GM12878 (cell line): ENCODE measurements around the gene SOX5. TPM values are rescaled to one million over a fixed set of nuclear protein-coding genes. Genes with fewer than 3 reads are reported as not detected.
A peak's percentile ranks its signal among the peaks of the same experiment; 100 is the strongest.

Experiments
- ATAC-seq: fragments of 200-7000 bp; cut with Tn5 transposase; 3 replicates; pipeline ENCODE4 v1.9.1; 2020; ENCODE audit warnings: mild to moderate bottlenecking, moderate library complexity
- BruUV-seq: library from RNA; stranded (reverse); fragments of 400-500 nt; replicated peaks from 2 replicates; lab custom pipeline; 2021; lab: Mats Ljungman, UMichigan
- CTCF ChIA-PET: fragments of 300-600 bp; sonication (Branson Sonifier 250); formaldehyde crosslinking; extraction: SDS; loops from one replicate; lab custom pipeline; 2021; ENCODE audit warnings: inconsistent platforms; lab: Yijun Ruan, JAX
- POLR2A ChIA-PET: fragments of 350-600 bp; formaldehyde crosslinking; extraction: SDS; loops from one replicate; lab custom pipeline; 2021; ENCODE audit warnings: inconsistent platforms; lab: Charles Lee
- RAD21 ChIA-PET: fragments of 300-600 bp; sonication (Branson Sonifier 250); formaldehyde crosslinking; loops from one replicate; lab custom pipeline; 2023; ENCODE audit warnings: antibody characterized with exemption; ENCODE audit not compliant: unreplicated experiment; lab: Charles Lee
- SMC1A ChIA-PET: fragments of 300-600 bp; sonication (Branson Sonifier 250); formaldehyde crosslinking; loops from one replicate; lab custom pipeline; 2023; ENCODE audit not compliant: unreplicated experiment, uncharacterized antibody; lab: Charles Lee
- DNase-seq: peaks from one replicate; pipeline ENCODE4 v3.0.0-alpha.2; 2011; ENCODE audit warnings: low read depth, low spot score
- FAIRE-seq: peaks from 3 replicates; lab custom pipeline; 2011; peaks lifted over from hg19 to GRCh38; lab: Jason Lieb, UNC
- H2AFZ ChIP-seq: 2 replicates; pipeline ENCODE4 v1.6.0; 2011; ENCODE audit warnings: low read depth, low read length, control low read depth; ENCODE audit not compliant: control insufficient read depth
- H3K27ac ChIP-seq: 2 replicates; pipeline ENCODE4 v1.5.1; 2011; ENCODE audit warnings: control low read depth; ENCODE audit not compliant: control insufficient read depth, insufficient read depth
- H3K27me3 ChIP-seq, 2 experiments: replicated peaks in 1 of 2; 2 replicates each; pipeline versions ENCODE4 v1.6.0 to v1.6.1; 2011; ENCODE audit warnings: low read length in 1 of 2; ENCODE audit not compliant: control insufficient read depth in 2 of 2, insufficient read depth in 2 of 2
- H3K36me3 ChIP-seq, 2 experiments: 2 replicates each; pipeline ENCODE4 v1.5.1; 2011; ENCODE audit warnings: low read length in 1 of 2; ENCODE audit not compliant: control insufficient read depth in 2 of 2, insufficient read depth in 2 of 2
- H3K4me1 ChIP-seq: 2 replicates; pipeline ENCODE4 v1.6.1; 2011; ENCODE audit warnings: mild to moderate bottlenecking, low read length, moderate library complexity, mixed read lengths; ENCODE audit not compliant: control insufficient read depth, insufficient read depth
- H3K4me2 ChIP-seq: 2 replicates; pipeline ENCODE4 v1.6.0; 2011; ENCODE audit warnings: control low read depth; ENCODE audit not compliant: control insufficient read depth, insufficient read depth
- H3K4me3 ChIP-seq: fragments of 200-600 bp; sonication (generic); 2 replicates; pipeline ENCODE4 v1.5.1; 2016
- H3K79me2 ChIP-seq: 2 replicates; pipeline ENCODE4 v1.6.0; 2011; ENCODE audit warnings: low read length; ENCODE audit not compliant: control insufficient read depth, insufficient read depth
- H3K9ac ChIP-seq: 2 replicates; pipeline ENCODE4 v1.8.0; 2011; ENCODE audit warnings: low read length, control low read depth, mixed read lengths; ENCODE audit not compliant: control insufficient read depth, insufficient read depth
- H3K9me3 ChIP-seq: replicated peaks from 3 replicates; pipeline ENCODE4 v1.5.1; 2011; ENCODE audit warnings: mild to moderate bottlenecking, low read length; ENCODE audit not compliant: control insufficient read depth, insufficient read depth
- H4K20me1 ChIP-seq: 2 replicates; pipeline ENCODE4 v1.6.0; 2011; ENCODE audit not compliant: control insufficient read depth, insufficient read depth
- EED ChIP-seq: sonication (generic); IDR thresholded peaks from 2 replicates; pipeline ENCODE4 v1.6.1; 2016; ENCODE audit warnings: antibody characterized with exemption, low read depth
- EP300 ChIP-seq, 2 experiments: fragments of 150-350 bp in 1 of 2; IDR thresholded peaks; 2 replicates each; pipeline ENCODE4 v1.6.1; 2011 to 2012; ENCODE audit warnings: low read depth in 2 of 2, low read length in 2 of 2, borderline replicate concordance in 1 of 2, improper control_type of control experiment in 1 of 2, inconsistent platforms in 1 of 2; ENCODE audit not compliant: control insufficient read depth in 1 of 2
- ETV6 ChIP-seq, 2 experiments: fragments of 450-650 bp in 1 of 2; IDR thresholded peaks in 1 of 2; conservative IDR thresholded peaks in 1 of 2; 2 replicates each; pipeline ENCODE4 v1.6.1; 2014; ENCODE audit warnings: antibody characterized with exemption in 1 of 2, borderline replicate concordance in 1 of 2, low read depth in 1 of 2, mild to moderate bottlenecking in 1 of 2, moderate library complexity in 1 of 2
- HDAC2 ChIP-seq: fragments of 200-600 bp; sonication (generic); IDR thresholded peaks from 2 replicates; pipeline ENCODE4 v1.6.1; 2017
- MYB ChIP-seq: fragments of 150-350 bp; IDR thresholded peaks from 2 replicates; pipeline ENCODE4 v1.6.1; 2014; ENCODE audit warnings: mild to moderate bottlenecking, low read depth, low read length, borderline replicate concordance
- NR2F1 ChIP-seq: fragments of 450-650 bp; conservative IDR thresholded peaks from 2 replicates; pipeline ENCODE4 v1.6.1; 2017; ENCODE audit warnings: mild to moderate bottlenecking
- RAD51 ChIP-seq: fragments of 450-650 bp; IDR thresholded peaks from 2 replicates; pipeline ENCODE4 v1.6.1; 2016; ENCODE audit warnings: moderate library complexity, mild to moderate bottlenecking, inconsistent platforms
- RBBP5 ChIP-seq: fragments of 200-600 bp; sonication (generic); conservative IDR thresholded peaks from 2 replicates; pipeline ENCODE4 v1.6.1; 2016
- RELA ChIP-seq: fragments of 450-650 bp; IDR thresholded peaks from 2 replicates; pipeline ENCODE4 v1.8.0; 2014; ENCODE audit warnings: borderline replicate concordance; ENCODE audit not compliant: partially characterized antibody
- SMAD1 ChIP-seq: fragments of 450-650 bp; IDR thresholded peaks from 2 replicates; pipeline ENCODE4 v1.6.1; 2018; ENCODE audit warnings: mild to moderate bottlenecking, low read depth; ENCODE audit not compliant: partially characterized antibody
- SREBF1 ChIP-seq: IDR thresholded peaks from 2 replicates; pipeline ENCODE4 v1.6.1; 2012; ENCODE audit warnings: mild to moderate bottlenecking, low read length
- SUPT20H ChIP-seq: IDR thresholded peaks from 2 replicates; pipeline ENCODE4 v1.6.1; 2011; ENCODE audit warnings: low read depth, mild to moderate bottlenecking, low read length, moderate library complexity, borderline replicate concordance; ENCODE audit not compliant: control insufficient read depth
- ZZZ3 ChIP-seq: IDR thresholded peaks from 2 replicates; pipeline ENCODE4 v1.6.1; 2011; ENCODE audit warnings: low read depth; ENCODE audit not compliant: control insufficient read depth, insufficient read length
- WGBS: methylation state at CpG from one replicate; pipeline ENCODE4 v1.1.6; 2016; ENCODE audit warnings: low lambda C conversion rate; ENCODE audit not compliant: insufficient replicate concordance, insufficient coverage; ENCODE audit errors: missing lambda C conversion rate; 5-methylcytosine and 5-hydroxymethylcytosine counted together
- in situ Hi-C: fragments of 300-500 bp; cut with MboI; formaldehyde crosslinking; loops from 9 replicates; pipeline ENCODE4 v1.14.3; 2018; ENCODE audit warnings: mixed read lengths
- intact Hi-C: fragments of 100-400 bp; cut with micrococcal nuclease; formaldehyde crosslinking; loops from one replicate; pipeline ENCODE4 v1.14.2; 2022; ENCODE audit not compliant: unreplicated experiment
- polyA plus RNA-seq, 11 experiments: library from polyadenylated mRNA; depleted of rRNA in 4 of 11; unstranded in 6 of 11; stranded (reverse) in 5 of 11; fragments of >200 nt; fragmentation: Nextera tagmentation in 4 of 11; fragmentation: Illumina TruSeq in 1 of 11; extraction: Ambion mirVana in 4 of 11; extraction: Trizol in 1 of 11; gene quantifications; 1 replicate in 1 of 11; 2 replicates in 10 of 11; pipeline versions ENCODE4 v1.2.1 to v1.2.3, GENCODE V29; 2011 to 2016; ENCODE audit warnings: inconsistent platforms in 2 of 11, missing spikeins in 2 of 11, low read depth in 1 of 11
- total RNA-seq, 4 experiments: library from RNA; depleted of rRNA in 3 of 4; stranded (reverse); fragments of >200 nt in 3 of 4; fragmentation: Illumina TruSeq in 1 of 4; extraction: Trizol in 1 of 4; gene quantifications; 2 replicates each; pipeline versions ENCODE4 v1.2.1 to v1.2.3, GENCODE V29; 2013 to 2021
- TF ChIP-seq, protein P1 (sequence below): fragments of 450-650 bp; IDR thresholded peaks from 2 replicates; pipeline ENCODE4 v1.6.1; 2014; ENCODE audit warnings: mild to moderate bottlenecking
- TF ChIP-seq, protein P2 (sequence below): fragments of 450-650 bp; IDR thresholded peaks from 2 replicates; pipeline ENCODE4 v1.6.1; 2017; ENCODE audit warnings: mild to moderate bottlenecking, moderate library complexity
- TF ChIP-seq, protein P3 (sequence below): fragments of 450-650 bp; IDR thresholded peaks from 2 replicates; pipeline ENCODE4 v1.6.1; 2017; ENCODE audit warnings: antibody characterized with exemption, mild to moderate bottlenecking, moderate library complexity

SOX5 gene
- total and polyA plus RNA-seq, 10 of the 15 experiments (the other 5 are each of a cell fraction or from before 2014, with no cell fraction given): 0.08 to 1.0 (median 0.24) TPM

DNA sequence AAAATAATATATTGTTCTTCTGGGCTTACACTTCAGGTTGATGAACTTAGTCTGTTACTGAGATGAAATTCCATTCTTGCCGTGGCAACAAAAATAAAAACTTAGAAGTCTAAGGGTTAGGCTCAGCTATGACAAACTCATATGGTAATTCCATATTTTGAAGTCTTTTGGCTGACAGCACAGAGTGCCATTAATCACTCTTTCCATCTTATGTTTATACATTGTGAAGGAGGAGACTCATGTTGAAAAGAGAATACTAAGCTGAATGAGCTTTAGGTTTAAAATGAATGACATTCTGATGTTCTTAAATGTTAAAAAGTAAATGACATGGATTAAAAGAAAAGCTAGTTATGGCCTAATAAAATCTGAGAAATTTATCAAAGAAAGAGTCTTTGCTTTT lies 291.9 kb downstream of the SOX5 start:
- no peaks in the 10 kb centered on the region for H3K9me3 ChIP-seq
- no peaks in the 10 kb centered on the region for H3K27me3 ChIP-seq
- no peaks in the 10 kb centered on the region for H3K36me3 ChIP-seq
- CTCF ChIA-PET: interaction anchor here (0.6 to 1.3 kb wide), 4 partner anchors 8 to 81 kb away, joined by 3 to 4 read pairs (median 3); no protein-coding TSS in a partner anchor
- in situ Hi-C loops: no loop called here
- no TSS peak for BruUV-seq
- RAD21 ChIA-PET: no interaction called here
- no peaks in the 10 kb centered on the region for H3K4me1 ChIP-seq
- SMC1A ChIA-PET: interaction anchor here (0.6 to 2.1 kb wide), 5 partner anchors 8 to 995 kb away, joined by 3 to 8 read pairs (median 3); no protein-coding TSS in a partner anchor
- intact Hi-C loops: no loop called here
- 0% methylated on average over 1 of the region's 1 CpG for WGBS
- H3K79me2 ChIP-seq: no peaks in the 10 kb centered on the region
- no peak overlapping the region for H3K4me2 ChIP-seq
- H4K20me1 ChIP-seq: no peaks in the 10 kb centered on the region
- H2AFZ ChIP-seq: no peak overlapping the region
- H3K4me3 ChIP-seq: no peak overlapping the region
- DNase-seq: no peak
- FAIRE-seq: peak; percentile 18
- ATAC-seq: no peak
- POLR2A ChIA-PET: no interaction called here
- no peak overlapping the region for H3K9ac ChIP-seq
- no peak overlapping the region for H3K27ac ChIP-seq
- TF ChIP-seq SMAD1 (no peak), RELA (no peak), EED (no peak), EP300 (IDR thresholded peaks at IDR 0.05; ENCODE audit: borderline replicate concordance in 1 of 2, control insufficient read depth in 1 of 2, low read depth in 2 of 2, low read length in 2 of 2) (no peak), SREBF1 (no peak), NR2F1 (no peak), RAD51 (no peak), SUPT20H (no peak), RBBP5 (no peak), ETV6 (conservative IDR thresholded peaks at IDR 0.05 in 1 of 2, IDR thresholded peaks at IDR 0.05 in 1 of 2; ENCODE audit: borderline replicate concordance in 1 of 2, low read depth in 1 of 2) (no peak), ZZZ3 (no peak), HDAC2 (no peak), MYB (no peak)
- TF ChIP-seq, protein P1, sequence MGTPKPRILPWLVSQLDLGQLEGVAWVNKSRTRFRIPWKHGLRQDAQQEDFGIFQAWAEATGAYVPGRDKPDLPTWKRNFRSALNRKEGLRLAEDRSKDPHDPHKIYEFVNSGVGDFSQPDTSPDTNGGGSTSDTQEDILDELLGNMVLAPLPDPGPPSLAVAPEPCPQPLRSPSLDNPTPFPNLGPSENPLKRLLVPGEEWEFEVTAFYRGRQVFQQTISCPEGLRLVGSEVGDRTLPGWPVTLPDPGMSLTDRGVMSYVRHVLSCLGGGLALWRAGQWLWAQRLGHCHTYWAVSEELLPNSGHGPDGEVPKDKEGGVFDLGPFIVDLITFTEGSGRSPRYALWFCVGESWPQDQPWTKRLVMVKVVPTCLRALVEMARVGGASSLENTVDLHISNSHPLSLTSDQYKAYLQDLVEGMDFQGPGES: no peak
- TF ChIP-seq, protein P2, sequence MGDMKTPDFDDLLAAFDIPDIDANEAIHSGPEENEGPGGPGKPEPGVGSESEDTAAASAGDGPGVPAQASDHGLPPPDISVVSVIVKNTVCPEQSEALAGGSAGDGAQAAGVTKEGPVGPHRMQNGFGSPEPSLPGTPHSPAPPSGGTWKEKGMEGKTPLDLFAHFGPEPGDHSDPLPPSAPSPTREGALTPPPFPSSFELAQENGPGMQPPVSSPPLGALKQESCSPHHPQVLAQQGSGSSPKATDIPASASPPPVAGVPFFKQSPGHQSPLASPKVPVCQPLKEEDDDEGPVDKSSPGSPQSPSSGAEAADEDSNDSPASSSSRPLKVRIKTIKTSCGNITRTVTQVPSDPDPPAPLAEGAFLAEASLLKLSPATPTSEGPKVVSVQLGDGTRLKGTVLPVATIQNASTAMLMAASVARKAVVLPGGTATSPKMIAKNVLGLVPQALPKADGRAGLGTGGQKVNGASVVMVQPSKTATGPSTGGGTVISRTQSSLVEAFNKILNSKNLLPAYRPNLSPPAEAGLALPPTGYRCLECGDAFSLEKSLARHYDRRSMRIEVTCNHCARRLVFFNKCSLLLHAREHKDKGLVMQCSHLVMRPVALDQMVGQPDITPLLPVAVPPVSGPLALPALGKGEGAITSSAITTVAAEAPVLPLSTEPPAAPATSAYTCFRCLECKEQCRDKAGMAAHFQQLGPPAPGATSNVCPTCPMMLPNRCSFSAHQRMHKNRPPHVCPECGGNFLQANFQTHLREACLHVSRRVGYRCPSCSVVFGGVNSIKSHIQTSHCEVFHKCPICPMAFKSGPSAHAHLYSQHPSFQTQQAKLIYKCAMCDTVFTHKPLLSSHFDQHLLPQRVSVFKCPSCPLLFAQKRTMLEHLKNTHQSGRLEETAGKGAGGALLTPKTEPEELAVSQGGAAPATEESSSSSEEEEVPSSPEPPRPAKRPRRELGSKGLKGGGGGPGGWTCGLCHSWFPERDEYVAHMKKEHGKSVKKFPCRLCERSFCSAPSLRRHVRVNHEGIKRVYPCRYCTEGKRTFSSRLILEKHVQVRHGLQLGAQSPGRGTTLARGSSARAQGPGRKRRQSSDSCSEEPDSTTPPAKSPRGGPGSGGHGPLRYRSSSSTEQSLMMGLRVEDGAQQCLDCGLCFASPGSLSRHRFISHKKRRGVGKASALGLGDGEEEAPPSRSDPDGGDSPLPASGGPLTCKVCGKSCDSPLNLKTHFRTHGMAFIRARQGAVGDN: no peak
- TF ChIP-seq, protein P3, sequence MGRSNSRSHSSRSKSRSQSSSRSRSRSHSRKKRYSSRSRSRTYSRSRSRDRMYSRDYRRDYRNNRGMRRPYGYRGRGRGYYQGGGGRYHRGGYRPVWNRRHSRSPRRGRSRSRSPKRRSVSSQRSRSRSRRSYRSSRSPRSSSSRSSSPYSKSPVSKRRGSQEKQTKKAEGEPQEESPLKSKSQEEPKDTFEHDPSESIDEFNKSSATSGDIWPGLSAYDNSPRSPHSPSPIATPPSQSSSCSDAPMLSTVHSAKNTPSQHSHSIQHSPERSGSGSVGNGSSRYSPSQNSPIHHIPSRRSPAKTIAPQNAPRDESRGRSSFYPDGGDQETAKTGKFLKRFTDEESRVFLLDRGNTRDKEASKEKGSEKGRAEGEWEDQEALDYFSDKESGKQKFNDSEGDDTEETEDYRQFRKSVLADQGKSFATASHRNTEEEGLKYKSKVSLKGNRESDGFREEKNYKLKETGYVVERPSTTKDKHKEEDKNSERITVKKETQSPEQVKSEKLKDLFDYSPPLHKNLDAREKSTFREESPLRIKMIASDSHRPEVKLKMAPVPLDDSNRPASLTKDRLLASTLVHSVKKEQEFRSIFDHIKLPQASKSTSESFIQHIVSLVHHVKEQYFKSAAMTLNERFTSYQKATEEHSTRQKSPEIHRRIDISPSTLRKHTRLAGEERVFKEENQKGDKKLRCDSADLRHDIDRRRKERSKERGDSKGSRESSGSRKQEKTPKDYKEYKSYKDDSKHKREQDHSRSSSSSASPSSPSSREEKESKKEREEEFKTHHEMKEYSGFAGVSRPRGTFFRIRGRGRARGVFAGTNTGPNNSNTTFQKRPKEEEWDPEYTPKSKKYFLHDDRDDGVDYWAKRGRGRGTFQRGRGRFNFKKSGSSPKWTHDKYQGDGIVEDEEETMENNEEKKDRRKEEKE: no peak
